A673 (cell line): ENCODE measurements around the gene MIOS. TPM values are rescaled to one million over a fixed set of nuclear protein-coding genes. Genes with fewer than 3 reads are reported as not detected.

Source experiments
- BruUV-seq: library from RNA; stranded (reverse); fragments of 400-500 nt; replicated peaks from 2 replicates; lab custom pipeline; 2021; lab: Mats Ljungman, UMichigan
- CTCF ChIA-PET: fragments of 300-600 bp; sonication (Branson Sonifier 250); formaldehyde crosslinking; loops from one replicate; lab custom pipeline; 2022; ENCODE audit warnings: antibody characterized with exemption; lab: Charles Lee
- POLR2A ChIA-PET: fragments of 300-600 bp; sonication (Branson Sonifier 250); formaldehyde crosslinking; loops from one replicate; lab custom pipeline; 2022; ENCODE audit warnings: antibody characterized with exemption; ENCODE audit not compliant: low non-redundant PET; lab: Charles Lee
- DNase-seq: peaks from one replicate; pipeline ENCODE4 v3.0.0-alpha.2; 2015; ENCODE audit warnings: low spot score
- H3K27ac ChIP-seq: fragments of 200-600 bp; sonication (generic); 2 replicates; pipeline ENCODE4 v1.5.1; 2016; ENCODE audit warnings: mixed run types, low read depth, mild to moderate bottlenecking, mixed read lengths, antibody characterized with exemption, low read length; ENCODE audit not compliant: poor library complexity, severe bottlenecking
- H3K27me3 ChIP-seq: fragments of 200-600 bp; sonication (generic); replicated peaks from 2 replicates; pipeline ENCODE4 v1.6.1; 2017; ENCODE audit warnings: mixed run types, low read depth, mild to moderate bottlenecking, mixed read lengths, antibody characterized with exemption, low read length; ENCODE audit not compliant: insufficient read depth, poor library complexity
- H3K36me3 ChIP-seq: fragments of 200-600 bp; sonication (generic); 2 replicates; pipeline ENCODE4 v1.6.1; 2016; ENCODE audit warnings: mixed run types, mild to moderate bottlenecking, mixed read lengths, antibody characterized with exemption, low read length; ENCODE audit not compliant: insufficient read depth, poor library complexity, severe bottlenecking
- H3K4me1 ChIP-seq: fragments of 200-600 bp; sonication (generic); 2 replicates; pipeline ENCODE4 v1.6.1; 2017; ENCODE audit warnings: mixed run types, mild to moderate bottlenecking, mixed read lengths, antibody characterized with exemption, low read length; ENCODE audit not compliant: insufficient read depth, poor library complexity, severe bottlenecking
- H3K4me3 ChIP-seq: fragments of 200-600 bp; sonication (generic); 2 replicates; pipeline ENCODE4 v1.5.1; 2016; ENCODE audit warnings: low read depth, mixed run types, mild to moderate bottlenecking, mixed read lengths, low read length; ENCODE audit not compliant: poor library complexity, severe bottlenecking
- H3K9me3 ChIP-seq: fragments of 200-600 bp; sonication (generic); 2 replicates; pipeline ENCODE4 v1.6.1; 2016; ENCODE audit warnings: mixed run types, low read depth, mild to moderate bottlenecking, mixed read lengths, antibody characterized with exemption, low read length; ENCODE audit not compliant: poor library complexity, severe bottlenecking
- CTCF ChIP-seq: fragments of 300-800, 200-600 bp; sonication (generic); conservative IDR thresholded peaks from 2 replicates; pipeline ENCODE4 v1.5.1; 2017; ENCODE audit warnings: low read depth, mild to moderate bottlenecking, antibody characterized with exemption, low read length, moderate library complexity, mixed read lengths
- EZH2 ChIP-seq: fragments of 200-600 bp; sonication (generic); IDR thresholded peaks from 2 replicates; pipeline ENCODE4 v1.6.1; 2017; ENCODE audit warnings: borderline replicate concordance, low read depth, mild to moderate bottlenecking, mixed read lengths, antibody characterized with exemption, low read length; ENCODE audit not compliant: poor library complexity, severe bottlenecking
- intact Hi-C: fragments of 100-400 bp; cut with micrococcal nuclease; formaldehyde crosslinking; loops from one replicate; pipeline ENCODE4 v1.10.0; 2022; ENCODE audit not compliant: unreplicated experiment
- total RNA-seq: library from RNA; stranded (reverse); gene quantifications from 2 replicates; pipeline ENCODE4 v1.2.3, GENCODE V29; 2021

MIOS gene
- total RNA-seq, 1 experiment from 2014 or later, result 19.2 TPM

DNA sequence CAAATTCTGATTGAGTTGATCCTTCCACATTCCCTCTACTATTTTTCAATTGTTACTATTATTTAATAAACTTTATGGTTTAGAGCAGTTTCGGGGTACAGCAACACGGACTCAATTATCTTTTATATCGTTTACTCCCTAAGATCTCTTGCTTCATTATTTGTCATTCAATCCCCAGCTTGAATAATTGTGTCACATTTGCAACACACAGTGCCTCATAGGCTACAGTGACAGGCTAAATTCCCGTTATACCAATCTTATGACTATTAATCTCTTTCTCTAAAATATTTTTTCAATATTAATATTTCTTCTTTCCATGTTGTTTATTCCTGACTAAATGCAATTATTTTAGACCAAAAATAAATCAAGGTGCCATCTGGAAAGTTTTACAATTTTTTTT is 27.0 kb upstream of the MIOS start:
- H3K4me3 ChIP-seq, result no peak overlapping the region
- no peaks in the 10 kb centered on the region for H3K36me3 ChIP-seq
- no peak for TF ChIP-seq CTCF
- TF ChIP-seq EZH2, result no peak
- DNase-seq, result no peak
- CTCF ChIA-PET, result no interaction called here
- H3K4me1 ChIP-seq, result no peaks in the 10 kb centered on the region
- no peaks in the 10 kb centered on the region for H3K27me3 ChIP-seq
- POLR2A ChIA-PET, result no interaction called here
- no peaks in the 10 kb centered on the region for H3K9me3 ChIP-seq
- no TSS peak for BruUV-seq
- intact Hi-C loops, result loop anchor here (2.0 kb wide), 3 partner anchors 115 to 575 kb away; no protein-coding TSS in a partner anchor
- H3K27ac ChIP-seq, result no peak overlapping the region

- POLR2A ChIA-PET, result no interaction called here
- no peak overlapping the region for H3K27ac ChIP-seq
- DNase-seq, result no peak
- no peak for TF ChIP-seq CTCF
- no peak for TF ChIP-seq EZH2
- CTCF ChIA-PET, result interaction anchor here (0.7 kb wide), 1 partner anchor 753 kb away, joined by 3 read pairs; no protein-coding TSS in a partner anchor
- no peaks in the 10 kb centered on the region for H3K9me3 ChIP-seq
- H3K36me3 ChIP-seq, result no peaks in the 10 kb centered on the region
- H3K4me1 ChIP-seq, result no peaks in the 10 kb centered on the region
- no TSS peak for BruUV-seq
- no peak overlapping the region for H3K4me3 ChIP-seq
- intact Hi-C loops, result no loop called here
- H3K27me3 ChIP-seq, result no peaks in the 10 kb centered on the region
Observed at GRCh38 chr7:7542251-7542835, 24.3 kb upstream of the MIOS start.

- peaks cover under 1% of the 10 kb centered on the region for H3K4me1 ChIP-seq
- DNase-seq, result no peak
- H3K9me3 ChIP-seq, result no peaks in the 10 kb centered on the region
- no peak for TF ChIP-seq EZH2
- TF ChIP-seq CTCF, result no peak
- H3K36me3 ChIP-seq, result no peaks in the 10 kb centered on the region
- H3K27ac ChIP-seq, result no peak overlapping the region
- H3K4me3 ChIP-seq, result no peak overlapping the region
- no peaks in the 10 kb centered on the region for H3K27me3 ChIP-seq
- ChIA-PET CTCF (no interaction called here), POLR2A (no interaction called here)
- BruUV-seq, result no TSS peak
- intact Hi-C loops, result no loop called here
Observed at GRCh38 chr7:7548407-7548806, 18.3 kb upstream of the MIOS start.
